ENCODE measurements around the gene CAPS2.

- TF ChIP-seq POLR2A (IDR thresholded peaks at IDR 0.05), result peak in 1 of 2 donors; percentile 48
- TF ChIP-seq, protein P1, sequence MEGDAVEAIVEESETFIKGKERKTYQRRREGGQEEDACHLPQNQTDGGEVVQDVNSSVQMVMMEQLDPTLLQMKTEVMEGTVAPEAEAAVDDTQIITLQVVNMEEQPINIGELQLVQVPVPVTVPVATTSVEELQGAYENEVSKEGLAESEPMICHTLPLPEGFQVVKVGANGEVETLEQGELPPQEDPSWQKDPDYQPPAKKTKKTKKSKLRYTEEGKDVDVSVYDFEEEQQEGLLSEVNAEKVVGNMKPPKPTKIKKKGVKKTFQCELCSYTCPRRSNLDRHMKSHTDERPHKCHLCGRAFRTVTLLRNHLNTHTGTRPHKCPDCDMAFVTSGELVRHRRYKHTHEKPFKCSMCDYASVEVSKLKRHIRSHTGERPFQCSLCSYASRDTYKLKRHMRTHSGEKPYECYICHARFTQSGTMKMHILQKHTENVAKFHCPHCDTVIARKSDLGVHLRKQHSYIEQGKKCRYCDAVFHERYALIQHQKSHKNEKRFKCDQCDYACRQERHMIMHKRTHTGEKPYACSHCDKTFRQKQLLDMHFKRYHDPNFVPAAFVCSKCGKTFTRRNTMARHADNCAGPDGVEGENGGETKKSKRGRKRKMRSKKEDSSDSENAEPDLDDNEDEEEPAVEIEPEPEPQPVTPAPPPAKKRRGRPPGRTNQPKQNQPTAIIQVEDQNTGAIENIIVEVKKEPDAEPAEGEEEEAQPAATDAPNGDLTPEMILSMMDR (IDR thresholded peaks at IDR 0.05), result peak in 1 of 4 experiments; percentile 37
Observed at GRCh38 chr12:75329918-75330826, at the start of gene CAPS2.

All from uterus (tissue), 2 donors.